Suppressor macrophage treated with lipopolysaccharide for 4 hours (primary cell): ENCODE data around the gene TBL1X.
A peak's percentile ranks its signal among the peaks of the same experiment; 100 is the strongest.

Experiments used
- DNase-seq: peaks from one replicate; pipeline ENCODE4 v3.0.0-alpha.2; 2020

TBL1X gene

GRCh38 chrX:9676738-9677097 is 211.9 kb downstream of the TBL1X start:
- DNase-seq = no peak

- DNase-seq = peak; percentile 65
These were observed 212.4 kb downstream of the TBL1X start for GRCh38 chrX:9677098-9677739.

- no peak for DNase-seq
These were observed 213.5 kb downstream of the TBL1X start for GRCh38 chrX:9678215-9678965.

- no peak for DNase-seq
These were observed 216.2 kb downstream of the TBL1X start for GRCh38 chrX:9681011-9681410.

GRCh38 chrX:9681422-9681821 is 216.6 kb downstream of the TBL1X start:
- peak; percentile 23 for DNase-seq

GRCh38 chrX:9682456-9682855 is 217.6 kb downstream of the TBL1X start:
- no peak for DNase-seq

- DNase-seq = no peak
These were observed 218.0 kb downstream of the TBL1X start for GRCh38 chrX:9682861-9683260.

- no peak for DNase-seq
These were observed 218.5 kb downstream of the TBL1X start for GRCh38 chrX:9683350-9683749.

GRCh38 chrX:9687899-9688298 is 223.0 kb downstream of the TBL1X start:
- DNase-seq = no peak

- DNase-seq = no peak
These were observed 224.0 kb downstream of the TBL1X start for GRCh38 chrX:9688833-9689232.

- DNase-seq = no peak
These were observed 225.2 kb downstream of the TBL1X start for GRCh38 chrX:9690046-9690445.

GRCh38 chrX:9693307-9694001 is 228.6 kb downstream of the TBL1X start:
- no peak for DNase-seq

- DNase-seq = no peak
These were observed 233.7 kb downstream of the TBL1X start for GRCh38 chrX:9698576-9698975.

- no peak for DNase-seq
These were observed 235.7 kb downstream of the TBL1X start for GRCh38 chrX:9700555-9700954.

GRCh38 chrX:9701790-9702189 is 236.9 kb downstream of the TBL1X start:
- DNase-seq = no peak

- DNase-seq = no peak
These were observed 238.5 kb downstream of the TBL1X start for GRCh38 chrX:9703406-9703805.

GRCh38 chrX:9704876-9705465 is 240.1 kb downstream of the TBL1X start:
- DNase-seq = no peak

GRCh38 chrX:9706421-9706820 is 241.6 kb downstream of the TBL1X start:
- no peak for DNase-seq

- no peak for DNase-seq
These were observed 242.6 kb downstream of the TBL1X start for GRCh38 chrX:9707306-9708033.

GRCh38 chrX:9708086-9708485 is 243.2 kb downstream of the TBL1X start:
- DNase-seq = no peak

- peak; percentile 82 for DNase-seq
These were observed 244.2 kb downstream of the TBL1X start for GRCh38 chrX:9708923-9709553.

GRCh38 chrX:9710332-9710731 is 245.5 kb downstream of the TBL1X start:
- DNase-seq = no peak

GRCh38 chrX:9717376-9717775 is 252.5 kb downstream of the TBL1X start:
- no peak for DNase-seq
